Measurements from ENCODE around the gene CLCN6.

CLCN6 gene

DNA sequence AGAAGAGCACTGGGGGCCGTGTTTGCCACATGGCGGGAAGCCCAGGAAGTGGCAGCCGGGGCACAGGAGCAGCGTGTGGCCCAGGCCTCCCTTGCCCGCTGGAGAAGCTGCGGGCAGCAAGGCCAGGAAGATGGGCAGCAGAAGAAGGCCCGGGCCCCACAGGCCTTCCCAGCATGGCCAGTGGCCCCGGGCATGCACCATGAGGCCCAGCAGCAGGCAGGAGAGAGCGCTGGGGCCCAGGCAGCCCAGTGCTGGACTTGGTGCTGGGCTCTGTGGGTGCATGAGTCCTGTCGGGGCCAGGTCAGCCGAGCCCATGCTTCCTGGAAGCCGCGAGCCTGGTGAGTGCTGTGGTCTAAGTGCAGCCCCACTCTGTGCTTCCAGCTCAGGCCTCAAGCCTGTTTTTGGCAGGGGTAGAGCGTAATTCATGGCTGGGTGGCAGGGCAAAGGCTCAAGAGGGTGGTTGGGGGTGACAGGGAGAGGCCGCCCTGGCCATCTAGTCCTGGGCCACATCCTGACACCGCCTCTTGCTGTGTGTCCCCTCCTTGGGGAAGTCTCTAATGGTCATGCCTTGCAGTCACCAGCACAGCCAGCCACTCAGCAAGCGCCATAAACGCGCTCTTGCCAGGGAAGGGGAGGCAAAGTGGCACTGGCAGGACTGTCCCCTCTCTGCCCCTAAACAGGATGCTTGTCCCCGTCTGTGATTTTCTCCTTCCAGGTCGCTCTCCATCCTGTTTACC lies 21.6 kb upstream of the CLCN6 start:
- Histone ChIP-seq H3K9me2 (replicated peaks; ENCODE audit: insufficient read depth, low read length) (no peaks in the 10 kb centered on the region), H3K4me2 (ENCODE audit: low read depth, low read length) (peak overlapping the region; percentile 81), H2AFZ (ENCODE audit: low read length) (peak overlapping the region; percentile 85; the same call in 1 of the 2 replicates), H3K36me3 (replicated peaks; ENCODE audit: insufficient read depth, low read length) (no peaks in the 10 kb centered on the region), H3K4me3 (ENCODE audit: low read length) (peak overlapping the region; percentile 47), H3K27ac (ENCODE audit: low read length) (peak overlapping the region; percentile 91), H3K79me2 (ENCODE audit: low read length) (no peaks in the 10 kb centered on the region), H3K9me3 (replicated peaks; ENCODE audit: insufficient read depth, low read length) (no peaks in the 10 kb centered on the region), H3K9ac (ENCODE audit: low read length) (peak overlapping the region; percentile 57), H3K27me3 (replicated peaks; ENCODE audit: insufficient read depth, low read length) (0 out of 2 replicates have a peak, but pooled peaks cover 2% of the 10 kb centered on the region), H3F3A (ENCODE audit: insufficient read depth, low read length) (peaks cover 17% of the 10 kb centered on the region), H3K4me1 (ENCODE audit: low read length) (peaks cover 15% of the 10 kb centered on the region), H4K20me1 (ENCODE audit: insufficient read depth, low read length) (no peaks in the 10 kb centered on the region)
- no peak for DNase-seq
- TF ChIP-seq EZH2 (optimal IDR thresholded peaks at IDR 0.05; ENCODE audit: low read depth, low read length) (no peak), EZH2phosphoT487 (IDR thresholded peaks at IDR 0.05; ENCODE audit: low read length) (no peak)
- TF ChIP-seq, protein P1, sequence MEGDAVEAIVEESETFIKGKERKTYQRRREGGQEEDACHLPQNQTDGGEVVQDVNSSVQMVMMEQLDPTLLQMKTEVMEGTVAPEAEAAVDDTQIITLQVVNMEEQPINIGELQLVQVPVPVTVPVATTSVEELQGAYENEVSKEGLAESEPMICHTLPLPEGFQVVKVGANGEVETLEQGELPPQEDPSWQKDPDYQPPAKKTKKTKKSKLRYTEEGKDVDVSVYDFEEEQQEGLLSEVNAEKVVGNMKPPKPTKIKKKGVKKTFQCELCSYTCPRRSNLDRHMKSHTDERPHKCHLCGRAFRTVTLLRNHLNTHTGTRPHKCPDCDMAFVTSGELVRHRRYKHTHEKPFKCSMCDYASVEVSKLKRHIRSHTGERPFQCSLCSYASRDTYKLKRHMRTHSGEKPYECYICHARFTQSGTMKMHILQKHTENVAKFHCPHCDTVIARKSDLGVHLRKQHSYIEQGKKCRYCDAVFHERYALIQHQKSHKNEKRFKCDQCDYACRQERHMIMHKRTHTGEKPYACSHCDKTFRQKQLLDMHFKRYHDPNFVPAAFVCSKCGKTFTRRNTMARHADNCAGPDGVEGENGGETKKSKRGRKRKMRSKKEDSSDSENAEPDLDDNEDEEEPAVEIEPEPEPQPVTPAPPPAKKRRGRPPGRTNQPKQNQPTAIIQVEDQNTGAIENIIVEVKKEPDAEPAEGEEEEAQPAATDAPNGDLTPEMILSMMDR (IDR thresholded peaks at IDR 0.05; ENCODE audit: low read length): no peak

DNA sequence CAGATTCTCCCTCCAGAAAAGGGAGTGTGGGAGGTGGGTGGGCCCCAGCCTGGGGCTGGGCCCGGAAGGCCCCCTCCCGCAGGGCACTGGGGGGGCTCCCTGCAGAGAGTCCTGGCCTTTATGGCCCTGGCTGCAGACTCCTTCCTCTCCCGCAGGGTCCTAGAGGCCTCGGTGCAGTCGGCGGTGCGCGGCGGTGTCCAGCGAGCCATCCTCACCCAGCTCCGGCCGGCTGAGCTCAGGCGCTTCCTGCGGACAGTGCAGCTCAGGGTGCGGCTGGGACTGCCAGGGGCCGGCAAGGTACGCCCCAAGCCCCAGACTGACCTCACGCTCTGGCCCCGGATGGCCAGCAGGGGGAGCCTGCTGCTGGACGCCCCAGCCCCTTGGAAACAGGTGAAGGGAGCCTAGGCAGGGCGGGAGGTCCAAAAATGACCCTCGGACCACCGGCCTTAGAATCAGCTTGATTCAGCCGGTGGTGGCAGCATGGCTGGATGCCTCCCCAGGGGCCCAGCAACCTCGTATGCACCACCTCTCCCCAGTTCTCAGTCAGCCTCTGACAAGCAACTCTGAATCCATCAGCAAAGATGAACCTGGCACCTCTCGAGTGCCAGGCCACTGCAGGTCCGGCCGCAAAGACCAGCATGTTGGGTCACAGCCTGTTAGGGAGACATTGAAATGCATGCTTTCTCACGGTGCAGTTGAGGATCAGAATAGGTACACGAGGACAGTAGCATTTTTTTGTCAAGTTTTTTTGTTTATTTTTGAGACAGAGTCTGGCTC lies 20.8 kb upstream of the CLCN6 start:
- no peaks in the 10 kb centered on the region for H4K20me1 ChIP-seq (ENCODE audit: insufficient read depth, low read length)
- no peak for TF ChIP-seq EZH2 (optimal IDR thresholded peaks at IDR 0.05; ENCODE audit: low read depth, low read length)
- TF ChIP-seq, protein P1 (IDR thresholded peaks at IDR 0.05; ENCODE audit: low read length): peak; percentile 84
- peak overlapping the region; percentile 91; the same call in 1 of the 2 replicates for H3K27ac ChIP-seq (ENCODE audit: low read length)
- H3K4me3 ChIP-seq (ENCODE audit: low read length): peak overlapping the region; percentile 47
- no peaks in the 10 kb centered on the region for H3K9me2 ChIP-seq (replicated peaks; ENCODE audit: insufficient read depth, low read length)
- H3K4me1 ChIP-seq (ENCODE audit: low read length): peaks cover 15% of the 10 kb centered on the region
- peaks cover 17% of the 10 kb centered on the region for H3F3A ChIP-seq (ENCODE audit: insufficient read depth, low read length)
- peak; percentile 65 for DNase-seq
- peak overlapping the region; percentile 57; the same call in 1 of the 2 replicates for H3K9ac ChIP-seq (ENCODE audit: low read length)
- H3K9me3 ChIP-seq (replicated peaks; ENCODE audit: insufficient read depth, low read length): no peaks in the 10 kb centered on the region
- no peaks in the 10 kb centered on the region for H3K27me3 ChIP-seq (replicated peaks; ENCODE audit: insufficient read depth, low read length)
- H3K79me2 ChIP-seq (ENCODE audit: low read length): no peaks in the 10 kb centered on the region
- no peaks in the 10 kb centered on the region for H3K36me3 ChIP-seq (replicated peaks; ENCODE audit: insufficient read depth, low read length)
- peak overlapping the region; percentile 85; the same call in 1 of the 2 replicates for H2AFZ ChIP-seq (ENCODE audit: low read length)
- H3K4me2 ChIP-seq (ENCODE audit: low read depth, low read length): peak overlapping the region; percentile 81

DNA sequence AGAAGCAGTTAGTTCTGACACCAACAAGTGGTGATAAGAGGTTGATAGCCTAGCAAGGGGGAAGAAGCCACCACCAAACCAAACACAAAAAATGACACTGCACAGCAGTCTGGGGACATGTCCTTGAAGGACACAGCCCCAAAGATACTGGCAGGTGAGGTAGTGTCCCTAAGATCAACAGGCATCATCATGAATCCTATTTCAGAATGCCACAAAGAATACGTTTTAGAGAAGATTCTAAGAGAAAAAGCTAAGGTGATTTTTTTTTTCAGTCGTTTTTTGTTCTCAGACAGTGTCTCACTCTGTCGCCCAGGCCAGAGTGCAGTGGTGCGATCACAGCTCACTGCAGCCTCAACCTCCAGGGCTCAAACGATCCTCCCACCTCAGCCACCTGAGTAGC lies 19.8 kb upstream of the CLCN6 start:
- Histone ChIP-seq H3K9ac (ENCODE audit: low read length) (no peak overlapping the region), H3F3A (ENCODE audit: insufficient read depth, low read length) (peaks cover 17% of the 10 kb centered on the region), H3K27ac (ENCODE audit: low read length) (no peak overlapping the region), H3K9me2 (replicated peaks; ENCODE audit: insufficient read depth, low read length) (no peaks in the 10 kb centered on the region), H3K79me2 (ENCODE audit: low read length) (no peaks in the 10 kb centered on the region), H3K4me2 (ENCODE audit: low read depth, low read length) (no peak overlapping the region), H2AFZ (ENCODE audit: low read length) (no peak overlapping the region), H3K27me3 (replicated peaks; ENCODE audit: insufficient read depth, low read length) (no peaks in the 10 kb centered on the region), H3K9me3 (replicated peaks; ENCODE audit: insufficient read depth, low read length) (no peaks in the 10 kb centered on the region), H3K36me3 (replicated peaks; ENCODE audit: insufficient read depth, low read length) (no peaks in the 10 kb centered on the region), H3K4me1 (ENCODE audit: low read length) (peaks cover 15% of the 10 kb centered on the region), H4K20me1 (ENCODE audit: insufficient read depth, low read length) (no peaks in the 10 kb centered on the region), H3K4me3 (ENCODE audit: low read length) (no peak overlapping the region)
- no peak for DNase-seq
- TF ChIP-seq EZH2 (optimal IDR thresholded peaks at IDR 0.05; ENCODE audit: low read depth, low read length) (no peak), EZH2phosphoT487 (IDR thresholded peaks at IDR 0.05; ENCODE audit: low read length) (no peak)
- TF ChIP-seq, protein P1 (IDR thresholded peaks at IDR 0.05; ENCODE audit: low read length): no peak

All from MM.1S (cell line).